A549 (cell line): ENCODE data around the gene ITGAX. TPM values are rescaled to one million over a fixed set of nuclear protein-coding genes. Genes with fewer than 3 reads are reported as not detected.

Experiments used
- ATAC-seq, 2 experiments: fragments of 200-7000 bp in 1 of 2; fragments of >200 bp in 1 of 2; cut with Nextera tagmentation in 1 of 2; cut with Tn5 transposase in 1 of 2; 3 replicates each; pipeline versions ENCODE4 v1.8.0 to v1.9.1; 2018 to 2020; ENCODE audit warnings: mild to moderate bottlenecking in 1 of 2, moderate library complexity in 1 of 2
- CTCF ChIA-PET: fragments of 300-600 bp; sonication (Branson Sonifier 250); formaldehyde crosslinking; extraction: SDS; loops from one replicate; lab custom pipeline; 2021; ENCODE audit warnings: antibody characterized with exemption, inconsistent platforms; lab: Yijun Ruan, JAX
- POLR2A ChIA-PET: fragments of 350-600 bp; formaldehyde crosslinking; extraction: SDS; loops from one replicate; lab custom pipeline; 2021; ENCODE audit warnings: antibody characterized with exemption, inconsistent platforms; lab: Yijun Ruan, JAX
- DNase-seq, 2 experiments: peaks; one replicate each; pipeline versions ENCODE4 v3.0.0 to v3.0.0-alpha.2; 2011 to 2016; ENCODE audit warnings: low read depth in 1 of 2, low spot score in 1 of 2
- FAIRE-seq: peaks from 2 replicates; lab custom pipeline; 2011; peaks lifted over from hg19 to GRCh38; lab: Jason Lieb, UNC
- H3K27ac ChIP-seq, 2 experiments: fragments of >200 bp; sonication (Bioruptor Twin); formaldehyde crosslinking; 3 replicates each; pipeline ENCODE4 v1.5.1; 2016 to 2017
- H3K4me1 ChIP-seq: fragments of >200 bp; sonication (Bioruptor Twin); formaldehyde crosslinking; 3 replicates; pipeline ENCODE4 v1.6.1; 2016
- H3K4me2 ChIP-seq: fragments of >200 bp; sonication (Bioruptor Twin); formaldehyde crosslinking; 3 replicates; pipeline ENCODE4 v1.6.1; 2016
- H3K4me3 ChIP-seq: fragments of >200 bp; sonication (Bioruptor Twin); formaldehyde crosslinking; 3 replicates; pipeline ENCODE4 v1.5.1; 2016
- H3K9me3 ChIP-seq: fragments of >200 bp; sonication (Bioruptor Twin); formaldehyde crosslinking; 3 replicates; pipeline ENCODE4 v1.6.1; 2016
- CEBPB ChIP-seq, 2 experiments: fragments of >200 bp in 1 of 2; sonication (Bioruptor Twin) in 1 of 2; formaldehyde crosslinking in 1 of 2; IDR thresholded peaks; 2 replicates each; pipeline ENCODE4 v1.6.1; 2012 to 2016
- CTCF ChIP-seq: fragments of >200 bp; sonication (Bioruptor Twin); formaldehyde crosslinking; IDR thresholded peaks from 3 replicates; pipeline ENCODE4 v1.5.1; 2016
- EHF ChIP-seq: fragments of 250-450 bp; sonication (Bioruptor Pico); IDR thresholded peaks from 2 replicates; pipeline ENCODE4 v1.5.0; 2020; ENCODE audit warnings: mild to moderate bottlenecking
- ESRRA ChIP-seq: fragments of 150-350 bp; IDR thresholded peaks from 2 replicates; pipeline ENCODE4 v1.6.1; 2014; ENCODE audit warnings: mild to moderate bottlenecking, low read length, borderline replicate concordance
- FOSL2 ChIP-seq, 2 experiments: fragments of 450-650 bp in 1 of 2; fragments of >200 bp in 1 of 2; sonication (Bioruptor Twin) in 1 of 2; formaldehyde crosslinking; IDR thresholded peaks; 2 replicates each; pipeline versions ENCODE4 v1.5.0 to v1.6.1; 2016 to 2020; ENCODE audit warnings: mild to moderate bottlenecking in 1 of 2, moderate library complexity in 1 of 2
- HDAC2 ChIP-seq: fragments of 200-600 bp; sonication (generic); IDR thresholded peaks from 2 replicates; pipeline ENCODE4 v1.6.1; 2016
- HMGXB4 ChIP-seq: fragments of 250-450 bp; sonication (Bioruptor Pico); IDR thresholded peaks from 2 replicates; pipeline ENCODE4 v1.5.0; 2021; ENCODE audit warnings: mild to moderate bottlenecking, moderate library complexity, borderline replicate concordance
- MYC ChIP-seq: IDR thresholded peaks from 2 replicates; pipeline ENCODE4 v1.6.1; 2012; ENCODE audit warnings: mild to moderate bottlenecking, inconsistent platforms, low read length, improper control_type of control experiment, borderline replicate concordance
- PBX3 ChIP-seq: IDR thresholded peaks from 2 replicates; pipeline ENCODE4 v1.6.1; 2012
- PHF8 ChIP-seq: fragments of 200-600 bp; sonication (generic); IDR thresholded peaks from 2 replicates; pipeline ENCODE4 v1.6.1; 2016; ENCODE audit warnings: low read depth, mild to moderate bottlenecking, antibody characterized with exemption, moderate library complexity, borderline replicate concordance
- POLR2AphosphoS2 ChIP-seq: conservative IDR thresholded peaks from 2 replicates; pipeline ENCODE4 v1.6.1; 2012; ENCODE audit warnings: low read length, improper control_type of control experiment, inconsistent platforms
- RARB ChIP-seq: fragments of 250-450 bp; sonication (Bioruptor Pico); IDR thresholded peaks from 2 replicates; pipeline ENCODE4 v1.8.0; 2021; ENCODE audit warnings: mild to moderate bottlenecking, moderate library complexity
- REST ChIP-seq: fragments of 200-600 bp; sonication (generic); IDR thresholded peaks from 2 replicates; pipeline ENCODE4 v1.6.1; 2016; ENCODE audit warnings: antibody characterized with exemption, mild to moderate bottlenecking, moderate library complexity
- RNF2 ChIP-seq: fragments of 200-600 bp; sonication (generic); IDR thresholded peaks from 2 replicates; pipeline ENCODE4 v1.6.1; 2016; ENCODE audit warnings: low read depth, mild to moderate bottlenecking, antibody characterized with exemption, moderate library complexity, borderline replicate concordance
- SREBF2 ChIP-seq: fragments of 450-650 bp; IDR thresholded peaks from 2 replicates; pipeline ENCODE4 v1.6.1; 2014; ENCODE audit warnings: mild to moderate bottlenecking, moderate library complexity
- ZSCAN20 ChIP-seq: fragments of 250-450 bp; sonication (Bioruptor Pico); IDR thresholded peaks from 2 replicates; pipeline ENCODE4 v1.8.0; 2022; ENCODE audit warnings: mild to moderate bottlenecking, moderate library complexity
- WGBS: methylation state at CpG from one replicate; pipeline ENCODE4 v1.1.6; 2017; ENCODE audit errors: missing lambda C conversion rate; 5-methylcytosine and 5-hydroxymethylcytosine counted together
- polyA plus RNA-seq, 4 experiments: library from polyadenylated mRNA; depleted of rRNA in 3 of 4; stranded (reverse); fragments of >200 nt; fragmentation: RNase III in 1 of 4; extraction: RNeasy Plus Mini Kit Qiagen cat#74134 plus additional on column Dnase treatment in 1 of 4; gene quantifications; 2 replicates in 3 of 4; 3 replicates in 1 of 4; pipeline ENCODE4 v1.2.3, GENCODE V29; 2011 to 2017

The ITGAX gene
- polyA plus RNA-seq, 2 of the 4 experiments (the other 2 are of a cell fraction) = 0.49 to 0.87 TPM

- TF ChIP-seq PBX3 (no peak), REST (no peak), POLR2AphosphoS2 (no peak), FOSL2 (IDR thresholded peaks at IDR 0.05) (no peak), FOSL2 (CRISPR knock-in tag; IDR thresholded peaks at IDR 0.05) (no peak), CTCF (no peak), SREBF2 (no peak), ESRRA (no peak)
Observed at GRCh38 chr16:31375231-31375630, 20.3 kb downstream of the ITGAX start (continued).

GRCh38 chr16:31376705-31377104, 21.7 kb downstream of the ITGAX start:
- 64% methylated on average over 8 of the region's 8 CpGs for WGBS
- ATAC-seq (no peak), DNase-seq (no peak), FAIRE-seq (no peak)
- CTCF ChIA-PET = interaction anchor here (1.0 kb wide), 1 partner anchor 9 kb away, joined by 3 read pairs; no protein-coding TSS in a partner anchor
- Histone ChIP-seq H3K4me3 (no peak overlapping the region), H3K4me1 (no peaks in the 10 kb centered on the region), H3K4me2 (no peak overlapping the region), H3K9me3 (no peaks in the 10 kb centered on the region), H3K27ac (no peak overlapping the region)
- POLR2A ChIA-PET = no interaction called here
- TF ChIP-seq HMGXB4 (CRISPR knock-in tag) = no peak

- DNase-seq (no peak), ATAC-seq (no peak), FAIRE-seq (no peak)
- H3K27ac ChIP-seq = no peak overlapping the region
- no peaks in the 10 kb centered on the region for H3K9me3 ChIP-seq
- CTCF ChIA-PET = interaction anchor here (1.0 kb wide), 1 partner anchor 14 kb away, joined by 3 read pairs; no protein-coding TSS in a partner anchor
- H3K4me3 ChIP-seq = no peak overlapping the region
- H3K4me1 ChIP-seq = no peaks in the 10 kb centered on the region
- WGBS = 33% methylated on average over 7 of the region's 7 CpGs
- POLR2A ChIA-PET = no interaction called here
- H3K4me2 ChIP-seq = no peak overlapping the region
- TF ChIP-seq REST = no peak
- no peak for TF ChIP-seq EHF (CRISPR knock-in tag)
- no peak for TF ChIP-seq HDAC2
- no peak for TF ChIP-seq RNF2
- no peak for TF ChIP-seq ZSCAN20 (CRISPR knock-in tag)
- TF ChIP-seq CEBPB (IDR thresholded peaks at IDR 0.05) = no peak
- TF ChIP-seq PHF8 = no peak
- TF ChIP-seq MYC = no peak
- no peak for TF ChIP-seq RARB (CRISPR knock-in tag)
Observed at GRCh38 chr16:31377210-31377903, 22.4 kb downstream of the ITGAX start.
